ENCODE data around the gene COBL.

The COBL gene

DNA sequence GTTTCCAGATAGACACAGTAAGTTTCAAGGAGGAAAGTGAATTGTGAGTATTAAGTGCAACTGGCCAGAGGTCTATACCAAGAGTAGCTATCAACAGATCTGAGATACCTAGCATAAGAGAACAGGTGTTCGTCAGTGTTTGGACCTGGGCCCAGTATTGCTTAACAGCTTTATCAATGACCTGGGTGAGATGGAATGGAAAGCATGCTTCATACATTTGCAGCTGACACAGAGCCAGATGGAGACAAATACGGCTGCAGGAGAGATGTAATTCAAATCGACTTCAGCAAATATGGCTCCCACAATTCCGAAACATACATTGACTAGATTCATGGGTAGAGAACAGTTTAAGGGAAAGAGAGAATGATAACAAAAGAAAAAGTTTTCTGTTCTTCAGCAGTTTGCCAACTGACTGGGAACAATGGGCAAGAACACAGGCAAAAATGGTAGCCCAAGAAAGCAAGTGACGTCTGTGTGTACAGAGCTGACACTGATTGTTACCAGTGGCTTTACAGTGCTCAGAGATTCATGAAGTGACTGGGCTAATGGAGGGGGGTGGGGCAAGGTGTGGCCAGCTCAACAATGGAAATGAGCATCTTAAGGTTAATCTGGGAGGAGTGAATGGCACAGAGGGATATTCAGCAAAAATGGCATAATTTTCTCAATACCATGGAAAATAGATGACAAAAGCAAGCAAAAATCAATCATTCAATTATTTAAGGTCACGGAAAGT lies 28.0 kb upstream of the COBL start:
- no peak for DNase-seq
- Mint-ChIP-seq H3K27me3 (no peaks in the 10 kb centered on the region), H3K4me3 (no peak overlapping the region), H3K36me3 (no peaks in the 10 kb centered on the region), H3K9me3 (no peaks in the 10 kb centered on the region), H3K27ac (no peak overlapping the region), H3K4me1 (no peaks in the 10 kb centered on the region)
- CTCF ChIA-PET: no interaction called here

DNA sequence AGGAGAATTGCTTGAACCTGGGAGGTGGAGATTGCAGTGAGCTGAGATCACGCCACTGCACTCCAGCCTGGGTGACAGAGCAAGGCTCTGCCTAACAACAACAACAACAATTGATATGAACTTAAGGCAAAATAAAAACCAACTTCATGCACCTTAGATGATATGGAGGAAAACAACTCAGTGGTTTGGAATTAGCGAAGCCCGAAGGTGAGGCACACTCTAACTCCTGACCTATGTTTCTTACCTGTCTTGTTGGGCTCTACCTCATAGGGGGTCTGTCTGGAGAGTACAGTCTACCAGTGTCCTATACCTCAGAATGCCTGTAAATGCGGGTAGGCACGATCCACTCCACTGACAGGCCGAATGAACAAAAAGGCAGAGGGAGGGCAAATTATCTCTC lies 24.3 kb upstream of the COBL start:
- Mint-ChIP-seq H3K9me3 (no peaks in the 10 kb centered on the region), H3K4me3 (no peak overlapping the region), H3K4me1 (no peaks in the 10 kb centered on the region), H3K27ac (no peak overlapping the region), H3K27me3 (no peaks in the 10 kb centered on the region), H3K36me3 (no peaks in the 10 kb centered on the region)
- no peak for DNase-seq
- CTCF ChIA-PET: no interaction called here

DNA sequence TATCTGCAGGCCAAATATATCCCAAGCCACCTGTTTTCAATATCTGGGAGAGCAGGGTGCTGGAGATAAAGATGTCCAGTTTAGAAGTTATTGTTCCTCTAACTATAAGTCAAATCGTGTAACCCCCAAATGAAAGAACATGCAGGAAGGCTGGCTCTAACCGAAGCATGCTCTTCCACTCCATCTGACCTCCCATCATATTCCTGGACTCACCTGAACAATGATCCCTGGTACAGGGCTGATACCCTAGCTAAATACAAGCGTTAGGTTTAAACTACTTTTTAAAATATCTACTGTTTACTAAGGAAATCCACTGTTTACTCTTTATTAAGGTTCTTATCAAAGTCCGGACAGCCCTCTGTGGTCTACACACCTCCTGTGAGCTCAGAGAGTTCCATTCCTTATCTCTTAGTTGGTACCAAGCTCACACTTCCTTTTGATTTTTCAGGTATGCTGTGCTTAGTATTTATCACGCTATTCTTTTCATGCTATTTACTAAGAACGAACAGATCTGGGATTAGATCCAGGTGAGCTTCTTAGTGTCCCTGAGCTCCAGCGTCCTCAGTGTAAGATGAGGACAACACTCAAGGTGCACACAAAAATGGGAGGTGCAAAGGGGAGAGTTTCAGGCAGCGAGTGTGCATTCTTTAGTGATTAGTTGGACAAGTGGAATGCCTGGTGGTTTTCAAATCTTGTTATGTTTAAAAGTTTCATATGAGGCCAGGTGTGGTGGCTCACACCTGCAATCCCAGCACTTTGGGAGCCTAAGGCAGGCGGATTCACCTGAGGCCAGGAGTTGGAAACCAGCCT lies 23.6 kb upstream of the COBL start:
- no peak overlapping the region for H3K4me3 Mint-ChIP-seq
- H3K4me1 Mint-ChIP-seq: no peaks in the 10 kb centered on the region
- no peaks in the 10 kb centered on the region for H3K27me3 Mint-ChIP-seq
- CTCF ChIA-PET: no interaction called here
- H3K9me3 Mint-ChIP-seq: no peaks in the 10 kb centered on the region
- H3K36me3 Mint-ChIP-seq: no peaks in the 10 kb centered on the region
- DNase-seq: no peak
- H3K27ac Mint-ChIP-seq: no peak overlapping the region

GRCh38 chr7:51335057-51335456 lies 18.4 kb upstream of the COBL start:
- CTCF ChIA-PET: interaction anchor here (1.1 kb wide), 1 partner anchor 13 kb away, joined by 3 read pairs; no protein-coding TSS in a partner anchor
- Mint-ChIP-seq H3K27ac (no peak overlapping the region), H3K4me1 (no peaks in the 10 kb centered on the region), H3K9me3 (no peaks in the 10 kb centered on the region), H3K27me3 (no peaks in the 10 kb centered on the region), H3K4me3 (no peak overlapping the region), H3K36me3 (no peaks in the 10 kb centered on the region)
- DNase-seq: no peak

DNA sequence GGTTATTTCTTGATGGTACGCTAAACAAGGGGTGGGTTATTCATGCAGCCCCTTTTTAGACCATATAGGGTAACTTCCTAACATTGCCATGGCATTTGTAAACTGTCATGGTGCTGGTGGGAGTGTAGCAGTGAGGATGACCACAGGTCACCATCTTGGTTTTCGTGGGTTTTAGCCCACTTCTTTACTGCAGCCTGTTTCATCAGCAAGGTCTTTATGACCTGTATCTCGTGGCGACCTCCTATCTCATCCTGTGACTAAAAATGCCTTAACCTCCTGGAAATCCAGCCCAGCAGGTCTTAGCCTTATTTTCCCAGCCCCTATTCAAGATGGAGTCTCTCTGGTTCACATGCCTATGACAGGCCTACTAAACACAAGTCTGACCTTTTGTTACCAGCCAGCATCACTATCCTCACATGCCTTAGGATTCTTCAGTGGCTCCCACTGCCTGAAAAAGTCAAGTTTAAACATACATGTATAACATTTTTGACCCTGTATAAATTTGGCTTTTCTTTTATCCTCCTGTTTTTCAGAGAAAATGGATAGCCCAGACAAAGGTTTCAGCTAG lies 13.2 kb upstream of the COBL start:
- H3K27me3 Mint-ChIP-seq: peaks cover 6% of the 10 kb centered on the region
- no peaks in the 10 kb centered on the region for H3K4me1 Mint-ChIP-seq
- no peaks in the 10 kb centered on the region for H3K36me3 Mint-ChIP-seq
- DNase-seq: no peak
- no peak overlapping the region for H3K27ac Mint-ChIP-seq
- H3K4me3 Mint-ChIP-seq: no peak overlapping the region
- CTCF ChIA-PET: no interaction called here
- H3K9me3 Mint-ChIP-seq: no peaks in the 10 kb centered on the region

DNA sequence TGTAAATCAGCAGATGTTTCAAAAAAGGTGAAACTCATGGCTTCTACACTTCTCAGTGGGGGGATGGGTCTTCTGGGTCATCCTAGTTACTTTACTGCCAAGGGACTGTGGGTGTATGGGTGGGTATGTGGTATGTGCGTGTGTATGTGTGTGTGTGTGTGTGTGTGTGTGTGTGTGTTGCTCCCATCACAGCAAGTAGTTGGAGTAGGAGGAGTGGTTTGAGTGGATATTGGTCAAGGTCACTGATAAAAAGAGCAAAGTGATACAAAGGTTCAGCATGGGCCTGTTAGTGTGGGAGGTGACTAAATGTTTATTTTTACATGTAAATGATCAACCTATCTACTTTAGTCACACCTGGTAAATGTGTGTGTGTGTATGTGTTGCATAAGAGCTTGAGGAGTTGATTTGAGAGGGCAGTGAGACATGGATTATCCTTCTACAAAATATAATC lies 11.8 kb upstream of the COBL start:
- CTCF ChIA-PET: no interaction called here
- no peaks in the 10 kb centered on the region for H3K36me3 Mint-ChIP-seq
- H3K4me1 Mint-ChIP-seq: no peaks in the 10 kb centered on the region
- no peak for DNase-seq
- H3K27me3 Mint-ChIP-seq: peaks cover 6% of the 10 kb centered on the region
- H3K4me3 Mint-ChIP-seq: no peak overlapping the region
- no peak overlapping the region for H3K27ac Mint-ChIP-seq
- H3K9me3 Mint-ChIP-seq: no peaks in the 10 kb centered on the region

DNA sequence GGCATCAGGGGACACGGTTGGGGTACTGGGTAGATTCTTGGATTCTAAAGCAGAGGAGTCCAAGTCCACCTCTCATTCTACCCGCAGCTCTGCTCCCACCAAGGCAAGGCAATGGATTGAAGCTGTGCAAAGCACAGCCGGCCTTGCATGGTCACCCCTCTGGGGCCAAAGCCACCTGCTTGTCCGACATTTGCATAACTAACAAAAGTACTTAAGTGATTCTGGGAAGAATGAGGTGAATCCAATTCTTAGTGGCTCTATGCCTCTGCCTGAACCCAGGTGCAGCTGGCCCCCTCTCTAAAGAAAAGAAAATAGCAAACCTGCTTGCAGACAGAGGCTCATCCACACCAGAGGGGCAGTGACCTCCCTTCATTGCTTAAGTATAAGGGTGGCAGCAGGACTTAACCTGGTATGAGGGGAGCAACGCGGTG lies 10.7 kb upstream of the COBL start:
- no peaks in the 10 kb centered on the region for H3K9me3 Mint-ChIP-seq
- no peaks in the 10 kb centered on the region for H3K4me1 Mint-ChIP-seq
- H3K27me3 Mint-ChIP-seq: peaks cover 6% of the 10 kb centered on the region
- no peak for DNase-seq
- CTCF ChIA-PET: no interaction called here
- no peaks in the 10 kb centered on the region for H3K36me3 Mint-ChIP-seq
- no peak overlapping the region for H3K27ac Mint-ChIP-seq
- no peak overlapping the region for H3K4me3 Mint-ChIP-seq

GRCh38 chr7:51326656-51327286 lies 10.2 kb upstream of the COBL start:
- no peak overlapping the region for H3K27ac Mint-ChIP-seq
- DNase-seq: no peak
- CTCF ChIA-PET: no interaction called here
- H3K27me3 Mint-ChIP-seq: peaks cover 6% of the 10 kb centered on the region
- no peaks in the 10 kb centered on the region for H3K4me1 Mint-ChIP-seq
- H3K36me3 Mint-ChIP-seq: no peaks in the 10 kb centered on the region
- H3K4me3 Mint-ChIP-seq: no peak overlapping the region
- no peaks in the 10 kb centered on the region for H3K9me3 Mint-ChIP-seq

DNA sequence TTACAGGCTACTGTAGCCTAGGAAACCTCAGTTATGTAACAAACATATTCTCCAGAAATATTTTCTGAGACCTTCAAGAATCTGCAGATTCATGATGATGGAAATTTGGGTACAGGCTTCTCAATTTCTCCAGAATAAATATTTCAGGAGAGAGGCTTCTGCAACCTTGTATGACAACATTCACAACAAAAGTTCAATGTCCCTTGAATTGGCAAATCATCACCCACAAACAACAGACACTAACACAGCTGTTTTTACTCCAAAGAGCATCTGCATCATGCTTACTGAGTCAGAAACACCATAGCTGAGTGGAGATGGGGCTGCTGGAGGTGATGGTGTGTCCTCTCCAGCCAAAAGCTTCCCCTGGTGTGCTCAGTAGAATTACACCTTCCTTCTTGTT lies 9.3 kb upstream of the COBL start:
- no peaks in the 10 kb centered on the region for H3K36me3 Mint-ChIP-seq
- H3K27ac Mint-ChIP-seq: no peak overlapping the region
- no peak for DNase-seq
- CTCF ChIA-PET: no interaction called here
- H3K4me1 Mint-ChIP-seq: no peaks in the 10 kb centered on the region
- peaks cover 7% of the 10 kb centered on the region for H3K27me3 Mint-ChIP-seq
- no peaks in the 10 kb centered on the region for H3K9me3 Mint-ChIP-seq
- no peak overlapping the region for H3K4me3 Mint-ChIP-seq

DNA sequence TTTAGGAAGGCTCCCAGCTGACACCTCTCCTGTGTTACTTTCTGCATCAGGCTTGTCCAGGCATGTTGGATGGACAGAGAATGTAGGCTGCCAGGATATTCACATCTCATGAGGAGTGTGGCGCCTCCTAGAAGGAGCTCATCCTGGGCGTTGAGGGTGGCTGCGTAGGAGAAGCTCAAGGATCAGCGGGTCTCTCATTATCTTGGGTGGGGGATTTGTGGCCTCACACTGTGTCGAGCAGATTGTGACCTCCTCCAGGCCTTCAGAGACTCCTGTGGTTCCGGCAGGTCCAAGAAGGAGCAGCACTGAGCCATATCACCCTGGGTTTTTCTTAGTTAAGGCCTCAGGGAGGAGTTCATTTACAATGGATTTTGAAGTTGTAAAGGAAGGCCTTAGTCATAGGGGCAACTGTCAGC lies 8.7 kb upstream of the COBL start:
- no peaks in the 10 kb centered on the region for H3K9me3 Mint-ChIP-seq
- no peak overlapping the region for H3K27ac Mint-ChIP-seq
- no peak for DNase-seq
- H3K4me1 Mint-ChIP-seq: no peaks in the 10 kb centered on the region
- no peaks in the 10 kb centered on the region for H3K36me3 Mint-ChIP-seq
- peaks cover 14% of the 10 kb centered on the region for H3K27me3 Mint-ChIP-seq
- no peak overlapping the region for H3K4me3 Mint-ChIP-seq
- CTCF ChIA-PET: no interaction called here

DNA sequence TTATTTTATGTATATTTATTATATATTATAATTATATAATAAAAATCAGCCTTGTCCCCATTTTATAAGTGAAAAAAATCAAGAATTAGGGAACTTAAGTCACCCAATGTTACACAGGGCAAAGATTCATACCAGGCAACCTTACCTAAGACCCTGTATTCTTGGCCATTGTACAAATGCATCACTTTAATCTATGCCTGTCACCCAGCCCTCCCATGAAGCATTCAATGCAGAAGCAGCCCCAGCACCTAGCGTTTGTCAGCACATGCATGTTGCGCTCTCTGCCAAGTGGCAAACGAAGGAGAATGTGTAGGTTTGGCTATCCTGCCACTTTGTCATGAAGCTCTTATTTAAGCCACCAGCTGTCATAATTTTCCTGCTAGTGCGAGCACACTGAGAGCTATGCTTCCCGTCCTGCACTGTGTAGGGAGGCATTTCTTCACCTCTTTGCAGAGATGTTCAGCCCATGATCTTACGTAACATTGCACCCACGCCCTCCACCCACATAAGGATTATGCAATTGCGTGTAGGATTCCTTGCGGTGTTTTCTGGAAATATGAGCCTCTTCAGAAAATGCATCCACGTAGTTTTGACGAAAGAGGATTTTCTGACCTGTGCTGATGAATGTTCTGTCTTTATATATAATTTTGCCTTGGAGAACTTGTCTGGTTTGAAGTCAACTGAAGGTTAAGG lies 7.7 kb upstream of the COBL start:
- H3K9me3 Mint-ChIP-seq: no peaks in the 10 kb centered on the region

DNA sequence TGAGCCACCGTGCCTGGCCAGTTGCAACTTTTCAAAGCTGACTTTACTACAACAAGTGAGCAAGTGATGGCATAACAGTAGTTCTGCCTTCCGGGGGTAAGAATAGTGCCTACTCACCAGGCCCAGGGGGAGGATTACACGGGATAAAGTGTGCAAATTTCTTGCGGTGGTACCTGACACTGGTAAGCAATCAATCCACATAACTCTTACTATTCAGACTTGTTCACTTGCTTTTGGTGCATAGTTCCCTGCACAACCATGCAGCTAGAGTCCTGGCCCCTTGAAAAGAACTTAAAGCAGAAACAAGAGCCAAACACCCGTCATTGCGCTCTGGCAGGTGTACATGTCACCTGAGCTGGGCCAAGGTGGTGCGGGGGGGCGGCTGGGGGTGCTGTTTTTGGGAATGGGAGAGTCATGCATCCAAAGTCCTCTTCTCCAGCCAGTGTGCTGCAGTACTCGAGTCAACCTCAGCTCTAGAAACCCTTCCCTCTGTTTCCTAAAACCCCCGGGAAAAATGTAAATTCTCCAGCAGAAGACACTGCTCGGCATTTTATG lies 5.4 kb upstream of the COBL start:
- Mint-ChIP-seq H3K4me1 (peaks cover 2% of the 10 kb centered on the region), H3K9me3 (no peaks in the 10 kb centered on the region), H3K27me3 (peaks cover 36% of the 10 kb centered on the region), H3K27ac (no peak overlapping the region), H3K4me3 (no peak overlapping the region), H3K36me3 (no peaks in the 10 kb centered on the region)
- DNase-seq: no peak
- CTCF ChIA-PET: no interaction called here

More for the DNA sequence above, 7.7 kb upstream of the COBL start:
- Mint-ChIP-seq H3K27me3 (peaks cover 18% of the 10 kb centered on the region), H3K4me3 (no peak overlapping the region), H3K4me1 (no peaks in the 10 kb centered on the region), H3K27ac (no peak overlapping the region), H3K36me3 (no peaks in the 10 kb centered on the region)
- CTCF ChIA-PET: no interaction called here
- no peak for DNase-seq

DNA sequence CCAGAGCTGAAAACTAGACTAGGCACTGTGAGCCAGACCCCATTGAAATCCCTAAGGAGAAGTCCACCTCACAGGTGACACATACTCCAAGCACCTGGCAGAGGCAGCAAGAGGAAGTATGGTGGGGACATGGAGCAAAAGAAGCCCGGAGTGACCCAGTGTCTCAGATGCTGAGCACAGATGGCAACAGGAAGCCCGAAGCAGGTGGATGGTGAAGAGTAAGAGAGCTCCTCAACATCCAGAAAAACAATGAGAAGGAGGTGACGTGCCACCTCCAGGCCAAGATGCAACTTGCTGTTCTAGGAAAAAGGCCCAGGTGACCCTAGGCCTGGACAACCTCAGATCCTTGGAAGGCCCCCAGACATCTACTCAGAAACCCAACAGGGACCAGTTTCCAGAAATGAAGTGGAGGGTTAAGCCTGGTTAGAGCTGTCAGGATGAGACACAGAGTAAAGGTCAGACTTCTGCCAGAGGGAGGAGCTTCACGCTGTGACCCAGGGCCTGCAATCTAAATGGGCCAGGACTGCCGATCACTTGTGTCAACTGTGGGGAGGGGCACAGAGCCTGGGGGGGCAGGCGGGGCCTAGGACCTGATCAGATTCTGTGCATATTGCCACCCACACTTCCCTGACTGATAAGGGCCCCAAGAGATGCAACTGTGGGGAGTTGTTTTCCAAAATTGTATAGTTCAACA lies 2.4 kb upstream of the COBL start:
- no peak overlapping the region for H3K27ac Mint-ChIP-seq
- H3K4me1 Mint-ChIP-seq: peaks cover 8% of the 10 kb centered on the region
- H3K27me3 Mint-ChIP-seq: peaks cover 57% of the 10 kb centered on the region
- H3K4me3 Mint-ChIP-seq: no peak overlapping the region
- H3K36me3 Mint-ChIP-seq: no peaks in the 10 kb centered on the region
- no peak for DNase-seq
- CTCF ChIA-PET: no interaction called here
- H3K9me3 Mint-ChIP-seq: no peaks in the 10 kb centered on the region

Measured in activated naive CD4-positive, alpha-beta T cell treated with anti-CD3 and anti-CD28 coated beads, Interleukin-2, amount 10 ng/mL, durations not matched to agents 7 days and 5 days (primary cell).